Measurements from ENCODE around the gene STEAP1B. TPM values are rescaled to one million over a fixed set of nuclear protein-coding genes. Genes with fewer than 3 reads are reported as not detected.
A peak's percentile ranks its signal among the peaks of the same experiment; 100 is the strongest.

STEAP1B gene
- total RNA-seq, 1 experiment from 2014 or later: not detected

- Histone ChIP-seq H3K4me2 (ENCODE audit: low read depth, low read length, poor library complexity, severe bottlenecking) (peak overlapping the region; percentile 64), H3K4me3 (ENCODE audit: low read length) (peak overlapping the region; percentile 47)
- DNase-seq: peak; percentile 63
These were observed 54.1 kb downstream of the STEAP1B start for GRCh38 chr7:22445853-22446252.

GRCh38 chr7:22445140-22445743 is 54.7 kb downstream of the STEAP1B start:
- Histone ChIP-seq H3K4me3 (ENCODE audit: low read length) (peak overlapping the region; percentile 47), H3K9ac (ENCODE audit: low read length) (peak overlapping the region; percentile 72), H3K79me2 (ENCODE audit: low read length) (no peaks in the 10 kb centered on the region), H3K9me3 (ENCODE audit: low read length) (no peaks in the 10 kb centered on the region), H3K27ac (ENCODE audit: low read length) (peak overlapping the region; percentile 97), H3K9me2 (replicated peaks; ENCODE audit: insufficient read depth, low read length) (no peaks in the 10 kb centered on the region), H3K36me3 (ENCODE audit: insufficient read depth, low read length) (no peaks in the 10 kb centered on the region), H3K4me2 (ENCODE audit: low read depth, low read length, poor library complexity, severe bottlenecking) (peak overlapping the region; percentile 64), H4K20me1 (ENCODE audit: insufficient read depth, low read depth, low read length) (no peaks in the 10 kb centered on the region), H3K27me3 (ENCODE audit: low read length) (no peaks in the 10 kb centered on the region), H3K4me1 (ENCODE audit: low read length) (peaks cover 61% of the 10 kb centered on the region), H2AFZ (ENCODE audit: low read length) (peak overlapping the region; percentile 47)
- DNase-seq: peak; percentile 79

More at GRCh38 chr7:22445853-22446252, 54.1 kb downstream of the STEAP1B start:
- Histone ChIP-seq H3K9ac (ENCODE audit: low read length) (peak overlapping the region; percentile 72), H3K79me2 (ENCODE audit: low read length) (no peaks in the 10 kb centered on the region), H3K9me3 (ENCODE audit: low read length) (no peaks in the 10 kb centered on the region), H3K27me3 (ENCODE audit: low read length) (no peaks in the 10 kb centered on the region), H4K20me1 (ENCODE audit: insufficient read depth, low read depth, low read length) (no peaks in the 10 kb centered on the region), H2AFZ (ENCODE audit: low read length) (peak overlapping the region; percentile 47), H3K9me2 (replicated peaks; ENCODE audit: insufficient read depth, low read length) (no peaks in the 10 kb centered on the region), H3K27ac (ENCODE audit: low read length) (peak overlapping the region; percentile 97), H3K4me1 (ENCODE audit: low read length) (peaks cover 58% of the 10 kb centered on the region), H3K36me3 (ENCODE audit: insufficient read depth, low read length) (no peaks in the 10 kb centered on the region)

- Histone ChIP-seq H3K4me2 (ENCODE audit: low read depth, low read length, poor library complexity, severe bottlenecking) (peak overlapping the region; percentile 64), H3K9me2 (replicated peaks; ENCODE audit: insufficient read depth, low read length) (no peaks in the 10 kb centered on the region), H3K4me3 (ENCODE audit: low read length) (peak overlapping the region; percentile 47), H2AFZ (ENCODE audit: low read length) (peak overlapping the region; percentile 47; the same call in 1 of the 2 replicates), H3K36me3 (ENCODE audit: insufficient read depth, low read length) (no peaks in the 10 kb centered on the region), H3K27ac (ENCODE audit: low read length) (peak overlapping the region; percentile 97), H4K20me1 (ENCODE audit: insufficient read depth, low read depth, low read length) (no peaks in the 10 kb centered on the region), H3K9me3 (ENCODE audit: low read length) (no peaks in the 10 kb centered on the region), H3K27me3 (ENCODE audit: low read length) (no peaks in the 10 kb centered on the region), H3K79me2 (ENCODE audit: low read length) (no peaks in the 10 kb centered on the region), H3K4me1 (ENCODE audit: low read length) (peaks cover 70% of the 10 kb centered on the region), H3K9ac (ENCODE audit: low read length) (peak overlapping the region; percentile 72)
- peak; percentile 84 for DNase-seq
These were observed 55.6 kb downstream of the STEAP1B start for GRCh38 chr7:22444181-22444971.

- peak overlapping the region; percentile 97 for H3K27ac ChIP-seq (ENCODE audit: low read length)
- H3K4me2 ChIP-seq (ENCODE audit: low read depth, low read length, poor library complexity, severe bottlenecking): peak overlapping the region; percentile 64
- peaks cover 76% of the 10 kb centered on the region for H3K4me1 ChIP-seq (ENCODE audit: low read length)
- DNase-seq: no peak
- H3K79me2 ChIP-seq (ENCODE audit: low read length): no peaks in the 10 kb centered on the region
- H3K9me3 ChIP-seq (ENCODE audit: low read length): no peaks in the 10 kb centered on the region
- no peaks in the 10 kb centered on the region for H4K20me1 ChIP-seq (ENCODE audit: insufficient read depth, low read depth, low read length)
- no peak overlapping the region for H3K4me3 ChIP-seq (ENCODE audit: low read length)
- no peaks in the 10 kb centered on the region for H3K27me3 ChIP-seq (ENCODE audit: low read length)
- no peaks in the 10 kb centered on the region for H3K36me3 ChIP-seq (ENCODE audit: insufficient read depth, low read length)
- peak overlapping the region; percentile 72 for H3K9ac ChIP-seq (ENCODE audit: low read length)
- no peaks in the 10 kb centered on the region for H3K9me2 ChIP-seq (replicated peaks; ENCODE audit: insufficient read depth, low read length)
- peak overlapping the region; percentile 13; the same call in 1 of the 2 replicates for H2AFZ ChIP-seq (ENCODE audit: low read length)
These were observed 56.4 kb downstream of the STEAP1B start for GRCh38 chr7:22443370-22444180.

- Histone ChIP-seq H2AFZ (ENCODE audit: low read length) (no peak overlapping the region), H3K4me2 (ENCODE audit: low read depth, low read length, poor library complexity, severe bottlenecking) (no peak overlapping the region), H3K4me3 (ENCODE audit: low read length) (no peak overlapping the region), H3K9me3 (ENCODE audit: low read length) (no peaks in the 10 kb centered on the region), H3K27ac (ENCODE audit: low read length) (peak overlapping the region; percentile 97), H3K79me2 (ENCODE audit: low read length) (no peaks in the 10 kb centered on the region), H3K9ac (ENCODE audit: low read length) (no peak overlapping the region), H4K20me1 (ENCODE audit: insufficient read depth, low read depth, low read length) (no peaks in the 10 kb centered on the region), H3K27me3 (ENCODE audit: low read length) (no peaks in the 10 kb centered on the region), H3K9me2 (replicated peaks; ENCODE audit: insufficient read depth, low read length) (no peaks in the 10 kb centered on the region), H3K4me1 (ENCODE audit: low read length) (peaks cover 75% of the 10 kb centered on the region), H3K36me3 (ENCODE audit: insufficient read depth, low read length) (no peaks in the 10 kb centered on the region)
- no peak for DNase-seq
These were observed 57.1 kb downstream of the STEAP1B start for GRCh38 chr7:22442882-22443369.

GRCh38 chr7:22442187-22442881 is 57.7 kb downstream of the STEAP1B start:
- Histone ChIP-seq H3K9me2 (replicated peaks; ENCODE audit: insufficient read depth, low read length) (no peaks in the 10 kb centered on the region), H3K4me2 (ENCODE audit: low read depth, low read length, poor library complexity, severe bottlenecking) (no peak overlapping the region), H3K9me3 (ENCODE audit: low read length) (no peaks in the 10 kb centered on the region), H3K9ac (ENCODE audit: low read length) (no peak overlapping the region), H3K79me2 (ENCODE audit: low read length) (no peaks in the 10 kb centered on the region), H3K36me3 (ENCODE audit: insufficient read depth, low read length) (no peaks in the 10 kb centered on the region), H4K20me1 (ENCODE audit: insufficient read depth, low read depth, low read length) (no peaks in the 10 kb centered on the region), H2AFZ (ENCODE audit: low read length) (peak overlapping the region; percentile 30; the same call in 1 of the 2 replicates), H3K4me1 (ENCODE audit: low read length) (peaks cover 69% of the 10 kb centered on the region), H3K27ac (ENCODE audit: low read length) (no peak overlapping the region; the same call in 1 of the 2 replicates), H3K4me3 (ENCODE audit: low read length) (no peak overlapping the region), H3K27me3 (ENCODE audit: low read length) (no peaks in the 10 kb centered on the region)
- DNase-seq: no peak

- no peak overlapping the region for H3K27ac ChIP-seq (ENCODE audit: low read length)
- H3K4me1 ChIP-seq (ENCODE audit: low read length): peaks cover 58% of the 10 kb centered on the region
- H3K27me3 ChIP-seq (ENCODE audit: low read length): no peaks in the 10 kb centered on the region
- H4K20me1 ChIP-seq (ENCODE audit: insufficient read depth, low read depth, low read length): no peaks in the 10 kb centered on the region
- H3K36me3 ChIP-seq (ENCODE audit: insufficient read depth, low read length): no peaks in the 10 kb centered on the region
- H3K9ac ChIP-seq (ENCODE audit: low read length): no peak overlapping the region
- no peaks in the 10 kb centered on the region for H3K79me2 ChIP-seq (ENCODE audit: low read length)
- no peak overlapping the region for H3K4me2 ChIP-seq (ENCODE audit: low read depth, low read length, poor library complexity, severe bottlenecking)
- no peak overlapping the region for H3K4me3 ChIP-seq (ENCODE audit: low read length)
- no peaks in the 10 kb centered on the region for H3K9me3 ChIP-seq (ENCODE audit: low read length)
- H3K9me2 ChIP-seq (replicated peaks; ENCODE audit: insufficient read depth, low read length): no peaks in the 10 kb centered on the region
- H2AFZ ChIP-seq (ENCODE audit: low read length): no peak overlapping the region
- no peak for DNase-seq
These were observed 58.8 kb downstream of the STEAP1B start for GRCh38 chr7:22441157-22441556.

Data from Karpas-422 (cell line).